ENCODE measurements around the gene HCRT.

DNA sequence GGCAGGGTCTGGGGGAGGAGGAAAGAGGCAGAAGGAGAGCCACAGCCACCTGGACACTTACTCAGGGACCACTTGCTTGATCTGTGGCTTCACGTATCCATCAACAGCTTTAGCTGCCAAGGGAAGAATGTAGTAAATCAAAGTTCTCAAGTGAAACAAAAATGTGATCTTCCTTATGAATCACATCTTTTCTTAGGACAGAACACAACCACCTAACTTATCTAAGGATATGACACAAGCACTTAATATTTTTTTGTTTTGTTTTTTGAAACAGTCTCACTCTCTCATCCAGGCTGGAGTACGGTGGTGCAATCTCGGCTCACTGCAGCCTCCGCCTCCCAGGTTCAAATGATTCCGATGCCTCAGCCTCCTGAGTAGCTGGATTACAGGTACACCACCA lies 17.4 kb upstream of the HCRT start:
- TF ChIP-seq, protein P1, sequence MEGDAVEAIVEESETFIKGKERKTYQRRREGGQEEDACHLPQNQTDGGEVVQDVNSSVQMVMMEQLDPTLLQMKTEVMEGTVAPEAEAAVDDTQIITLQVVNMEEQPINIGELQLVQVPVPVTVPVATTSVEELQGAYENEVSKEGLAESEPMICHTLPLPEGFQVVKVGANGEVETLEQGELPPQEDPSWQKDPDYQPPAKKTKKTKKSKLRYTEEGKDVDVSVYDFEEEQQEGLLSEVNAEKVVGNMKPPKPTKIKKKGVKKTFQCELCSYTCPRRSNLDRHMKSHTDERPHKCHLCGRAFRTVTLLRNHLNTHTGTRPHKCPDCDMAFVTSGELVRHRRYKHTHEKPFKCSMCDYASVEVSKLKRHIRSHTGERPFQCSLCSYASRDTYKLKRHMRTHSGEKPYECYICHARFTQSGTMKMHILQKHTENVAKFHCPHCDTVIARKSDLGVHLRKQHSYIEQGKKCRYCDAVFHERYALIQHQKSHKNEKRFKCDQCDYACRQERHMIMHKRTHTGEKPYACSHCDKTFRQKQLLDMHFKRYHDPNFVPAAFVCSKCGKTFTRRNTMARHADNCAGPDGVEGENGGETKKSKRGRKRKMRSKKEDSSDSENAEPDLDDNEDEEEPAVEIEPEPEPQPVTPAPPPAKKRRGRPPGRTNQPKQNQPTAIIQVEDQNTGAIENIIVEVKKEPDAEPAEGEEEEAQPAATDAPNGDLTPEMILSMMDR (IDR thresholded peaks at IDR 0.05) = no peak
- TF ChIP-seq POLR2A (IDR thresholded peaks at IDR 0.05) = no peak
- TF ChIP-seq POLR2AphosphoS5 (IDR thresholded peaks at IDR 0.05) = no peak

All from transverse colon (tissue), 4 donors.